Stomach smooth muscle (tissue), 2 donors: ENCODE measurements around the gene PPP6R3.

Source experiments
- H3K27ac ChIP-seq: one replicate; pipeline ENCODE4 v1.7.0; 2013; ENCODE audit warnings: mild to moderate bottlenecking, low read length, inconsistent platforms
- H3K27me3 ChIP-seq, 2 donors: one replicate each; pipeline ENCODE4 v1.7.0; 2013; ENCODE audit warnings: low read length in 2 of 2; ENCODE audit not compliant: insufficient read depth in 2 of 2, control insufficient read depth in 1 of 2
- H3K36me3 ChIP-seq, 2 donors: one replicate each; pipeline ENCODE4 v1.7.0; 2013; ENCODE audit warnings: low read length in 2 of 2; ENCODE audit not compliant: control insufficient read depth in 2 of 2, insufficient read depth in 2 of 2
- H3K4me1 ChIP-seq: one replicate; pipeline ENCODE4 v1.7.0; 2013; ENCODE audit warnings: low read length; ENCODE audit not compliant: control insufficient read depth, insufficient read depth
- H3K4me3 ChIP-seq, 2 donors: one replicate each; pipeline ENCODE4 v1.7.0; 2013; ENCODE audit warnings: low read length in 2 of 2
- H3K9ac ChIP-seq, 2 donors: one replicate each; pipeline ENCODE4 v1.7.0; 2013; ENCODE audit warnings: low read length in 2 of 2, mild to moderate bottlenecking in 1 of 2
- H3K9me3 ChIP-seq, 2 donors: one replicate each; pipeline ENCODE4 v1.7.0; 2013; ENCODE audit warnings: low read length in 2 of 2; ENCODE audit not compliant: control insufficient read depth in 2 of 2
- donor health status: healthy.
- donor health status: Pancreatic carcinoma.

PPP6R3 gene

GRCh38 chr11:68495872-68496271, 35.3 kb downstream of the PPP6R3 start:
- Histone ChIP-seq H3K4me1 (peaks cover 17% of the 10 kb centered on the region), H3K27ac (no peak overlapping the region), H3K9ac (no peak overlapping the region), H3K27me3 (no peaks in the 10 kb centered on the region), H3K36me3 (peaks cover 0 to 2% of the 10 kb centered on the region in 2 donors), H3K9me3 (no peaks in the 10 kb centered on the region), H3K4me3 (no peak overlapping the region)

GRCh38 chr11:68497761-68498160, 37.2 kb downstream of the PPP6R3 start:
- Histone ChIP-seq H3K27ac (no peak overlapping the region), H3K9me3 (no peaks in the 10 kb centered on the region), H3K36me3 (no peaks in the 10 kb centered on the region), H3K27me3 (no peaks in the 10 kb centered on the region), H3K4me1 (peaks cover 20% of the 10 kb centered on the region), H3K9ac (no peak overlapping the region), H3K4me3 (no peak overlapping the region)

DNA sequence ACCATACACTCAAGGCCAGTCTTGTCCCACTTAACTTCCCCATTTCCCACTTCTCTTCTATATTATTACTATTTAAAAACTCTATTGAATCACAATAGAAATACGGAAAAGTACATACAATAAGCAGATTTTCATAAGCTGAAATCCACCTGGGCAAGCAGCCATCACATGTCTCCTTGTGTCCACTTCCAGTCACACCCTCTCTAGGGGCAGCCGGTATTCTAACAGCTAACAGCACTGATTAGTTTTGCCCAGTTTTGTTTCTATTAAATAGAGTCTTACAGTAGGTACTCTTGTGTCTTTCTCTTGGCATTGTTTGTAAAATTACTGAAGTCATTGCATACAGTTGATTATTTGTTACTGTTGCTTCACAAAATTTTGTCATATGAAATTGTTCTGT, 37.8 kb downstream of the PPP6R3 start:
- no peak overlapping the region for H3K27ac ChIP-seq
- no peaks in the 10 kb centered on the region for H3K36me3 ChIP-seq
- peak overlapping the region in 1 of 2 donors; percentile 44 for H3K4me3 ChIP-seq
- peaks cover 23% of the 10 kb centered on the region for H3K4me1 ChIP-seq
- no peaks in the 10 kb centered on the region for H3K27me3 ChIP-seq
- no peaks in the 10 kb centered on the region for H3K9me3 ChIP-seq
- H3K9ac ChIP-seq: no peak overlapping the region

- H3K27ac ChIP-seq: no peak overlapping the region
- H3K36me3 ChIP-seq: no peaks in the 10 kb centered on the region
- H3K4me3 ChIP-seq: peak overlapping the region in 1 of 2 donors; percentile 44
- peaks cover 29% of the 10 kb centered on the region for H3K4me1 ChIP-seq
- H3K9me3 ChIP-seq: no peaks in the 10 kb centered on the region
- H3K27me3 ChIP-seq: no peaks in the 10 kb centered on the region
- no peak overlapping the region for H3K9ac ChIP-seq
These were observed 38.6 kb downstream of the PPP6R3 start for GRCh38 chr11:68498903-68499883.

DNA sequence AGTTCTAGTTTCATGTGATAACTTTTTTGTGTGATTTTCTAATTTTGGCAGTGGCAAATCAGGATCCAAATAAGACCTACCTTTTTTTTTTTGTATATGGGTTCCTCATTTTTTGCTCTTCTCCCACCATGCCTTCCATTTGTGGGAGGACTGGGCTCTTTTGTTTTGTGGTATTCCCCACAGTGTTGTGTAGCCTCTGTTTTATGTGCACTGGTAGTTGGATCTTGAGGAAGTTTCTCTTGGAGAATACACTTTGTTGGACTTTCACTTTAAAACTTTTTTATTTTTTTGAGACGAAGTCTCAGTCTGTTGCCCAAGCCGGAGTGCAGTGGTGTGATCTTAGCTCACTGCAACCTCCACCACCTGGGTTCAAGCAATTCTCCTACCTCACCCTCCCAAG, 39.7 kb downstream of the PPP6R3 start:
- H3K9ac ChIP-seq: no peak overlapping the region
- H3K36me3 ChIP-seq: no peaks in the 10 kb centered on the region
- no peaks in the 10 kb centered on the region for H3K9me3 ChIP-seq
- H3K4me3 ChIP-seq: no peak overlapping the region
- peaks cover 29% of the 10 kb centered on the region for H3K4me1 ChIP-seq
- no peak overlapping the region for H3K27ac ChIP-seq
- H3K27me3 ChIP-seq: no peaks in the 10 kb centered on the region

DNA sequence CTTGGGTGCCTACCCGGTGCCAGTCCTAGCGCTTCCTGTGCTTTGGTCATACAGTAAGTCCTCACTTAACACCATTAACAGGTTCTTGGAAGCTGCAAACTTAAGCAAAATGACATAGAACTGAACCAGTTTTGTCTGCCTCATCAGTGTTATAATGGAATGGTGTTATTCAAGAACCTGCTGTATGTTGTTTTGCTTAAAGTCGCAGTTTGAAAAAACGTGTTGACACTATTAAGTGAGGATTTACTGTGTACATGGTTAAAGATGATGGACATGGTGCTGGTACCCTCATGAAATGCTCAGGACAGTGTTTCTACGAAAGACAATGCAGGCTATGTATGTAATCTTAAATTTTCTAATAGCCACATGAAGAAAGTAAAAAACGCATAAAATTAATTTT, 41.3 kb downstream of the PPP6R3 start:
- H3K4me1 ChIP-seq: peaks cover 35% of the 10 kb centered on the region
- H3K9ac ChIP-seq: no peak overlapping the region
- no peak overlapping the region for H3K4me3 ChIP-seq
- H3K36me3 ChIP-seq: no peaks in the 10 kb centered on the region
- H3K27me3 ChIP-seq: no peaks in the 10 kb centered on the region
- H3K9me3 ChIP-seq: no peaks in the 10 kb centered on the region
- no peak overlapping the region for H3K27ac ChIP-seq

DNA sequence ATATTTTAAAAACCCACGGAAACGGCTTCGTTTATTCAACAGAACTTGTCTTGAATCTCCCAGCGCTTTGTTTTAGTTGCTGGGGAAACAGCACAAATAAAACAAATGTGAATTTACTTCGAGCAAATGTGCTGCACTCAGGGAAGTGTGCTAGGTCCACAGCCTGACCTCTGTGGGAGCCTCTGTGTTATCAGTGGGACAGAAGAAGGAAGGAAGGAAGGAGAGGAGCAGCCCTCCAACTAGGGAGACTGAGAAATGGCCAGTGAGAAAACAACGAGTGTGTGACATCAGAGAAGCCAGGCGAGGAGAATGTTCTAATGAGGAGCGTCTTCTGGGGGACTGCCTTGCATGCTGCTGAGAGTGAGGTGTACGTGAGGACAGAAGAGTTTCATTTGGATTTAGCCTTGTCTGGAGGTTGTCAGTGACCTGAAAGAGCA, 42.7 kb downstream of the PPP6R3 start:
- Histone ChIP-seq H3K9ac (no peak overlapping the region), H3K27ac (peak overlapping the region; percentile 47), H3K9me3 (no peaks in the 10 kb centered on the region), H3K4me3 (peak overlapping the region in 1 of 2 donors; percentile 36), H3K4me1 (peaks cover 38% of the 10 kb centered on the region), H3K27me3 (no peaks in the 10 kb centered on the region), H3K36me3 (no peaks in the 10 kb centered on the region)

DNA sequence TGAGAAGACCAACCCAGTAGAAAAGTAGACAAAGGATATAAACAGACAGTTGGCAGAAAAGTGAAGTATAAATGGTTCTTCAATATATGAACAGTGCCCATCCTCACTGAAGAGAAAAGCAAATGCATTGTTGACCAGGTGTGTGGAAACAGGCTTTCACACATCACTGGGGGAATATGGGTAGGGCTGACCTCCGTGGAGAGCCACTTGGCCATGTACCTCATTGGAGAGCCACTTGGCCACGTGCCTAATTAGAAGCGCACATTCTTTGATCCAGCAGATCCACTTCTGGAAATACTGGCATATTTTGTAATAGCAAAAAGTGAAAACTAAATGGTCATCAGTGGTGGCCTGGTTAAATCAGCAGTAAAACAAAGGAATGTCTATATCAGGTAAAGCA, 43.2 kb downstream of the PPP6R3 start:
- no peak overlapping the region for H3K4me3 ChIP-seq
- H3K27me3 ChIP-seq: no peaks in the 10 kb centered on the region
- H3K36me3 ChIP-seq: no peaks in the 10 kb centered on the region
- H3K9ac ChIP-seq: no peak overlapping the region
- peaks cover 37% of the 10 kb centered on the region for H3K4me1 ChIP-seq
- peak overlapping the region; percentile 47 for H3K27ac ChIP-seq
- no peaks in the 10 kb centered on the region for H3K9me3 ChIP-seq

- no peak overlapping the region for H3K4me3 ChIP-seq
- H3K4me1 ChIP-seq: peaks cover 31% of the 10 kb centered on the region
- no peaks in the 10 kb centered on the region for H3K36me3 ChIP-seq
- H3K27ac ChIP-seq: no peak overlapping the region
- no peaks in the 10 kb centered on the region for H3K27me3 ChIP-seq
- H3K9ac ChIP-seq: no peak overlapping the region
- H3K9me3 ChIP-seq: no peaks in the 10 kb centered on the region
These were observed 44.0 kb downstream of the PPP6R3 start for GRCh38 chr11:68504432-68505066.

DNA sequence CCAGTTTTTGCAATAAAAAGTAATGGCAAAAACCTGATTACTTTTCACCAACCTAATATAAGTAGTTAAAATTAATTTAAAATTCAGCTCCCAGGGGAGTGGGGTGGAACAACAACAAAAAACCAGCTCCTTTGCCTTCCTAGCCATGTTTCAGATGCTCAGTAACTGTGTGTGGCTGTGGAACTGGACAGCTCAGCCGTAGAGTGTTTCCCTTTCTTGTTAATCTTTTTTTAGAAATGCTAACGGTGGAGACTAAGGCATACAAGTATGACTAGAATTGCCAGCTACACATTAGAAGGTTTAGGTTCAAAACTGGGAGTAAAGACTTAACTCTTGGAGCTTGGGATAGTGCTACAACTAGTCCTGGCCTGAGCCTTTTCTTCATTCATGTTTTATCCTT, 45.0 kb downstream of the PPP6R3 start:
- no peak overlapping the region for H3K9ac ChIP-seq
- H3K27me3 ChIP-seq: no peaks in the 10 kb centered on the region
- no peak overlapping the region for H3K27ac ChIP-seq
- no peaks in the 10 kb centered on the region for H3K9me3 ChIP-seq
- H3K36me3 ChIP-seq: no peaks in the 10 kb centered on the region
- peaks cover 36% of the 10 kb centered on the region for H3K4me1 ChIP-seq
- no peak overlapping the region for H3K4me3 ChIP-seq

- Histone ChIP-seq H3K9me3 (no peaks in the 10 kb centered on the region), H3K36me3 (no peaks in the 10 kb centered on the region), H3K27ac (no peak overlapping the region), H3K9ac (no peak overlapping the region), H3K4me3 (no peak overlapping the region), H3K27me3 (no peaks in the 10 kb centered on the region), H3K4me1 (peaks cover 38% of the 10 kb centered on the region)
These were observed 46.4 kb downstream of the PPP6R3 start for GRCh38 chr11:68506908-68507307.
